OCI-LY7 (cell line): ENCODE results near the gene BCL11A. TPM values are rescaled to one million over a fixed set of nuclear protein-coding genes. Genes with fewer than 3 reads are reported as not detected.

Experiments
- BruUV-seq: library from RNA; stranded (reverse); fragments of 400-500 nt; replicated peaks from 2 replicates; lab custom pipeline; 2021; lab: Mats Ljungman, UMichigan
- CTCF ChIA-PET: fragments of 300-600 bp; sonication (Branson Sonifier 250); formaldehyde crosslinking; loops from one replicate; lab custom pipeline; 2022; ENCODE audit warnings: antibody characterized with exemption; ENCODE audit not compliant: unreplicated experiment; lab: Charles Lee
- POLR2A ChIA-PET: fragments of 300-600 bp; sonication (Branson Sonifier 250); formaldehyde crosslinking; loops from one replicate; lab custom pipeline; 2022; ENCODE audit warnings: antibody characterized with exemption; lab: Charles Lee
- DNase-seq: peaks from one replicate; pipeline ENCODE4 v3.0.0-alpha.2; 2015; ENCODE audit warnings: low spot score
- H2AFZ ChIP-seq: fragments of 200-600 bp; sonication (generic), shearing (Covaris generic); 2 replicates; pipeline ENCODE4 v1.6.1; 2014; ENCODE audit warnings: mild to moderate bottlenecking, antibody characterized with exemption, low read length, moderate library complexity
- H3K27ac ChIP-seq: fragments of 200-600 bp; sonication (generic); 2 replicates; pipeline ENCODE4 v1.5.1; 2014; ENCODE audit warnings: mixed run types, low read depth, mild to moderate bottlenecking, moderate library complexity, low read length, inconsistent platforms; ENCODE audit not compliant: poor library complexity, severe bottlenecking
- H3K36me3 ChIP-seq: fragments of 200-600 bp; sonication (generic); 2 replicates; pipeline ENCODE4 v1.6.1; 2014; ENCODE audit warnings: mild to moderate bottlenecking, antibody characterized with exemption, low read length, moderate library complexity, mixed read lengths; ENCODE audit not compliant: insufficient read depth
- H3K4me1 ChIP-seq: fragments of 200-600 bp; sonication (generic); 2 replicates; pipeline ENCODE4 v1.5.1; 2014; ENCODE audit warnings: mild to moderate bottlenecking, low read length; ENCODE audit not compliant: insufficient read depth, poor library complexity, severe bottlenecking
- H3K4me2 ChIP-seq: fragments of 200-600 bp; sonication (generic); 2 replicates; pipeline ENCODE4 v1.6.1; 2014; ENCODE audit warnings: mild to moderate bottlenecking, low read length
- H3K4me3 ChIP-seq: fragments of 200-600 bp; sonication (generic); 2 replicates; pipeline ENCODE4 v1.5.1; 2014; ENCODE audit warnings: mild to moderate bottlenecking, low read depth, low read length; ENCODE audit not compliant: poor library complexity, severe bottlenecking
- H3K79me2 ChIP-seq: fragments of 200-600 bp; sonication (generic); 2 replicates; pipeline ENCODE4 v1.6.1; 2016; ENCODE audit warnings: low read depth, mild to moderate bottlenecking, low read length, moderate library complexity, mixed read lengths; ENCODE audit not compliant: insufficient read depth
- H3K9me2 ChIP-seq: fragments of 200-600 bp; sonication (generic); 2 replicates; pipeline ENCODE4 v1.6.1; 2016; ENCODE audit warnings: mild to moderate bottlenecking, low read length, mixed read lengths; ENCODE audit not compliant: insufficient read depth
- H3K9me3 ChIP-seq: fragments of 200-600 bp; sonication (generic); 2 replicates; pipeline ENCODE4 v1.6.1; 2014; ENCODE audit warnings: mild to moderate bottlenecking, mixed run types, low read length, mixed read lengths
- H4K20me1 ChIP-seq: fragments of 200-600 bp; sonication (generic); 2 replicates; pipeline ENCODE4 v1.6.1; 2014; ENCODE audit warnings: mild to moderate bottlenecking, antibody characterized with exemption, low read length, moderate library complexity, mixed read lengths; ENCODE audit not compliant: insufficient read depth
- CTCF ChIP-seq: fragments of 200-600 bp; sonication (generic); conservative IDR thresholded peaks from 2 replicates; pipeline ENCODE4 v1.5.1; 2014; ENCODE audit warnings: mild to moderate bottlenecking, antibody characterized with exemption, low read length, moderate library complexity, mixed read lengths
- EZH2phosphoT487 ChIP-seq: fragments of 200-600 bp; sonication (generic); IDR thresholded peaks from 2 replicates; pipeline ENCODE4 v1.6.1; 2018; ENCODE audit warnings: low read depth, borderline replicate concordance, mild to moderate bottlenecking, mixed run types, antibody characterized with exemption, low read length, moderate library complexity, mixed read lengths
- intact Hi-C: fragments of 100-400 bp; cut with micrococcal nuclease; formaldehyde crosslinking; loops from one replicate; pipeline ENCODE4 v1.10.0; 2022; ENCODE audit not compliant: unreplicated experiment
- total RNA-seq, 2 experiments: library from RNA; depleted of rRNA in 1 of 2; stranded (reverse); fragments of >200 nt in 1 of 2; shearing (Covaris generic) in 1 of 2; gene quantifications; 2 replicates each; pipeline ENCODE4 v1.2.3, GENCODE V29; 2014 to 2022

The BCL11A gene
- total RNA-seq, 2 experiments from 2014 or later = 64.3 to 167 TPM

DNA sequence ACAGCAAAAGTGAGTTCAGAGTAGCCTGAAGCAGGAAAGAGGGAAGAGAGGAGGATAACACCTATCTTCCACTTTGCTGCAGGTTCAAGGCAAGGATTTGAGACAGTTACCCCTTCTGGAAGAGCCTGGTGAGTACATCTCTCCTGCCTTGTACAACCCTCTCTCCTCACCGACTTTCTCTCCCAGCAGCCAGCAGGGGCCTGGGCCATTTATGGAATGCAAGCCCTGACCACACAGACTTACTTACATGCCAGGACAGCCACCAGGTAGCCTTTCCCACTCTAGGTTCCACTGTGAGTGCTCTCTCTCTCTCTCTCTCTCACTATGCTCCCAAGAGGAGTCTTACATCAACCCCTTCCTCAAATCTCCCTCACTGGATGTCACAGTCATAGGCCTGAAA is 57.0 kb downstream of the BCL11A start:
- no peak overlapping the region for H2AFZ ChIP-seq
- H3K79me2 ChIP-seq = peaks cover 60% of the 10 kb centered on the region
- no peak for TF ChIP-seq EZH2phosphoT487
- no peak for TF ChIP-seq CTCF
- peaks cover 37% of the 10 kb centered on the region for H3K4me1 ChIP-seq
- ChIA-PET POLR2A (interaction anchor here (1.0 to 1.2 kb wide), 3 partner anchors 54 to 158 kb away, joined by 3 to 5 read pairs (median 3); no protein-coding TSS in a partner anchor), CTCF (no interaction called here)
- H4K20me1 ChIP-seq = peaks cover 21% of the 10 kb centered on the region
- H3K4me3 ChIP-seq = no peak overlapping the region
- H3K27ac ChIP-seq = no peak overlapping the region
- H3K9me3 ChIP-seq = no peaks in the 10 kb centered on the region
- H3K36me3 ChIP-seq = peaks cover 84% of the 10 kb centered on the region
- no peaks in the 10 kb centered on the region for H3K9me2 ChIP-seq
- intact Hi-C loops = no loop called here
- no peak for DNase-seq
- no TSS peak for BruUV-seq
- H3K4me2 ChIP-seq = no peak overlapping the region

DNA sequence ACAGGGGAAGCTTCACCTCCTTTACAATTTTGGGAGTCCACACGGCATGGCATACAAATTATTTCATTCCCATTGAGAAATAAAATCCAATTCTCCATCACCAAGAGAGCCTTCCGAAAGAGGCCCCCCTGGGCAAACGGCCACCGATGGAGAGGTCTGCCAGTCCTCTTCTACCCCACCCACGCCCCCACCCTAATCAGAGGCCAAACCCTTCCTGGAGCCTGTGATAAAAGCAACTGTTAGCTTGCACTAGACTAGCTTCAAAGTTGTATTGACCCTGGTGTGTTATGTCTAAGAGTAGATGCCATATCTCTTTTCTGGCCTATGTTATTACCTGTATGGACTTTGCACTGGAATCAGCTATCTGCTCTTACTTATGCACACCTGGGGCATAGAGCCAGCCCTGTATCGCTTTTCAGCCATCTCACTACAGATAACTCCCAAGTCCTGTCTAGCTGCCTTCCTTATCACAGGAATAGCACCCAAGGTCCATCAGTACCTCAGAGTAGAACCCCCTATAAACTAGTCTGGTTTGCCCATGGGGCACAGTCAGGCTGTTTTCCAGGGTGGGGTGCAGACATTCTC is 58.3 kb downstream of the BCL11A start:
- CTCF ChIA-PET = no interaction called here
- peaks cover 30% of the 10 kb centered on the region for H4K20me1 ChIP-seq
- BruUV-seq = no TSS peak
- no peaks in the 10 kb centered on the region for H3K9me3 ChIP-seq
- H3K36me3 ChIP-seq = peaks cover 76% of the 10 kb centered on the region
- H3K79me2 ChIP-seq = peaks cover 59% of the 10 kb centered on the region
- H3K27ac ChIP-seq = no peak overlapping the region
- H2AFZ ChIP-seq = no peak overlapping the region
- H3K4me1 ChIP-seq = peaks cover 34% of the 10 kb centered on the region
- no peak for DNase-seq
- intact Hi-C loops = no loop called here
- no peak overlapping the region for H3K4me3 ChIP-seq
- POLR2A ChIA-PET = interaction anchor here (0.6 to 1.3 kb wide), 2 partner anchors 11 to 17 kb away, joined by 5 to 11 read pairs; no protein-coding TSS in a partner anchor
- TF ChIP-seq EZH2phosphoT487 (no peak), CTCF (no peak)
- H3K4me2 ChIP-seq = no peak overlapping the region
- no peaks in the 10 kb centered on the region for H3K9me2 ChIP-seq

DNA sequence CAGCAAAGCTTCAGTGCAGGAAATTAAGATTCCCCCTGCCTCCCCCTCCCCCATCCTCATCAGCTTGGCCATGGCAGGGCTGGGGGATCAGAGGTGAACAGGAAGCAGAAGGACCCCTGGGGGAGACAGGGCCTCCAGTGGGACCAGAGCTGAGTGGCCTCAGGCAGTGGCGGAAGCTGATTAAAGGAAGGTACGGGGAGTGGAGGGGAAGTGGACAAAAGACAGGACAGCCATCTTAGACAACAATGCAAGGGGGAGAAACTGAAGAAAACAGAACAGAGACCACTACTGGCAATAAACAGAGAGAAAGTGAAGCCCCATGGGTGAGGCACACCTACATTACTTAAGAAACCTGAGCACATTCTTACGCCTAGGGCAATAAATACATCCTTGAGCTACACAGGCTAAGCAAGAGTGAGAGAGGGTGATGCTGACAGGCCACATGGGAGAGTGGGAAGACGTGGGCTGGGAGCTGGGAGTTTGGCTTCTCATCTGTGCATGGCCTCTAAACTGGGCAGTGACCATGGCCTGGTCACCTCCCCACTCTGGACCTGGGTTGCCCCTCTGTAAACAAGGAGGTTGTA is 59.6 kb downstream of the BCL11A start:
- Histone ChIP-seq H3K27ac (no peak overlapping the region), H3K9me2 (no peaks in the 10 kb centered on the region), H3K4me3 (no peak overlapping the region), H4K20me1 (peaks cover 35% of the 10 kb centered on the region), H3K9me3 (no peaks in the 10 kb centered on the region), H3K36me3 (peaks cover 72% of the 10 kb centered on the region), H3K79me2 (peaks cover 68% of the 10 kb centered on the region), H3K4me2 (no peak overlapping the region), H3K4me1 (peaks cover 23% of the 10 kb centered on the region), H2AFZ (no peak overlapping the region)
- intact Hi-C loops = no loop called here
- CTCF ChIA-PET = interaction anchor here (1.0 kb wide), 1 partner anchor 14 kb away, joined by 3 read pairs; no protein-coding TSS in a partner anchor
- POLR2A ChIA-PET = interaction anchor here (0.7 to 1.5 kb wide), 5 partner anchors 14 to 175 kb away, joined by 3 read pairs; no protein-coding TSS in a partner anchor
- TF ChIP-seq EZH2phosphoT487 (no peak), CTCF (no peak)
- BruUV-seq = no TSS peak
- DNase-seq = no peak
